GM21619 (cell line): ENCODE measurements around the gene IDH3G.
"Not testable (repeated sequence)": the region's sequence is repeated elsewhere in the genome, so short reads cannot be mapped to it uniquely, and the experiment has no call there.

Experiments used
- ATAC-seq: cut with Tn5 transposase; IDR thresholded peaks from one replicate; pipeline ENCODE4 v1.9.1; 2021; ENCODE audit not compliant: unreplicated experiment

IDH3G gene

GRCh38 chrX:153794018-153794896 lies at the start of gene IDH3G, which contains the start of gene SSR4:
IDH3G (minus strand) TSS chrX:153794375; CDS start chrX:153794326, 49 bp downstream.
SSR4 (plus strand) TSS chrX:153794668; CDS start chrX:153794688, 20 bp downstream.
- ATAC-seq = peak; percentile 93

- no peak for ATAC-seq
These were observed 42.7 kb upstream of the IDH3G start for GRCh38 chrX:153836921-153837320.

- ATAC-seq = no peak
These were observed 38.6 kb upstream of the IDH3G start for GRCh38 chrX:153832728-153833127.

- ATAC-seq = no peak
These were observed 37.4 kb upstream of the IDH3G start for GRCh38 chrX:153831429-153832150.

- no peak for ATAC-seq
These were observed 36.7 kb upstream of the IDH3G start for GRCh38 chrX:153830640-153831428.

- ATAC-seq = no peak
These were observed 35.8 kb upstream of the IDH3G start, which contains the start of gene PDZD4 for GRCh38 chrX:153829799-153830639. PDZD4 (minus strand) TSS chrX:153830544; CDS start chrX:153830298, 246 bp downstream.

- ATAC-seq = no peak
These were observed 35.3 kb upstream of the IDH3G start for GRCh38 chrX:153829549-153829798.

- ATAC-seq = no peak
These were observed 34.8 kb upstream of the IDH3G start for GRCh38 chrX:153828723-153829548.

GRCh38 chrX:153828308-153828707 lies 34.1 kb upstream of the IDH3G start:
- no peak for ATAC-seq

- no peak for ATAC-seq
These were observed 33.7 kb upstream of the IDH3G start for GRCh38 chrX:153827903-153828302.

GRCh38 chrX:153827016-153827415 lies 32.8 kb upstream of the IDH3G start:
- ATAC-seq = no peak

GRCh38 chrX:153825042-153825441 lies 30.9 kb upstream of the IDH3G start:
- no peak for ATAC-seq

GRCh38 chrX:153824348-153824747 lies 30.2 kb upstream of the IDH3G start:
- no peak for ATAC-seq

- ATAC-seq = no peak
These were observed 26.9 kb upstream of the IDH3G start for GRCh38 chrX:153821066-153821465.

GRCh38 chrX:153820601-153821000 lies 26.4 kb upstream of the IDH3G start:
- no peak for ATAC-seq

- no peak for ATAC-seq
These were observed 25.3 kb upstream of the IDH3G start for GRCh38 chrX:153819384-153820040.

- no peak for ATAC-seq
These were observed 24.6 kb upstream of the IDH3G start for GRCh38 chrX:153818571-153819383.

GRCh38 chrX:153818064-153818463 lies 23.9 kb upstream of the IDH3G start:
- ATAC-seq = not testable (repeated sequence)
